HL-60 (cell line): ENCODE results near the gene ENPEP.

ENCODE experiments used
- CTCF ChIP-seq: IDR thresholded peaks from one replicate; pipeline ENCODE4 v1.5.1; 2011; ENCODE audit warnings: low read length, control low read depth, inconsistent platforms; ENCODE audit not compliant: insufficient read depth
- GABPA ChIP-seq: IDR thresholded peaks from 2 replicates; pipeline ENCODE4 v1.6.1; 2012; ENCODE audit warnings: low read depth
- POLR2AphosphoS5 ChIP-seq: IDR thresholded peaks from 2 replicates; pipeline ENCODE4 v1.6.1; 2012; ENCODE audit warnings: low read depth
- SPI1 ChIP-seq: IDR thresholded peaks from 2 replicates; pipeline ENCODE4 v1.6.1; 2012; ENCODE audit warnings: low read depth, mild to moderate bottlenecking, borderline replicate concordance

- TF ChIP-seq SPI1 (no peak), CTCF (no peak), POLR2AphosphoS5 (no peak), GABPA (no peak)
These were observed 135.2 kb downstream of the ENPEP start for GRCh38 chr4:110610940-110611831.
